Measurements from ENCODE around the gene LDB3. TPM values are rescaled to one million over a fixed set of nuclear protein-coding genes. Genes with fewer than 3 reads are reported as not detected.

The LDB3 gene
- total and polyA plus RNA-seq, 7 experiments from 2014 or later, result 0.13 to 0.32 TPM; not detected in 5

GRCh38 chr10:86681047-86681446 lies 12.7 kb downstream of the LDB3 start:
- DNase-seq (no peak), ATAC-seq (no peak)
- Histone ChIP-seq H3K27ac (ENCODE audit: low read depth, low read length) (no peak overlapping the region), H3K9me3 (ENCODE audit: control insufficient read depth in 2 of 3, low read length in 3 of 3) (no peaks in the 10 kb centered on the region), H3K36me3 (ENCODE audit: control insufficient read depth in 2 of 3, insufficient read depth in 3 of 3, low read length in 3 of 3) (no peaks in the 10 kb centered on the region), H3K27me3 (ENCODE audit: control insufficient read depth in 2 of 2, insufficient read depth in 2 of 2, low read length in 2 of 2) (no peaks in the 10 kb centered on the region), H3K4me3 (ENCODE audit: low read length) (no peak overlapping the region), H3K4me1 (ENCODE audit: control insufficient read depth in 2 of 2, insufficient read depth in 2 of 2, low read length in 2 of 2) (no peaks in the 10 kb centered on the region)
- peaks cover 0 to 4% (median 0%) of the 10 kb centered on the region in 5 donors for H3K27me3 Mint-ChIP-seq
- intact Hi-C loops (cut with micrococcal nuclease), result no loop called here
- H3K9me3 Mint-ChIP-seq, result no peaks in the 10 kb centered on the region
- H3K27ac Mint-ChIP-seq, result no peak overlapping the region
- ChIA-PET POLR2A (no interaction called here), CTCF (no interaction called here)
- no peak overlapping the region for H3K4me3 Mint-ChIP-seq
- H3K4me1 Mint-ChIP-seq, result no peaks in the 10 kb centered on the region
- H3K36me3 Mint-ChIP-seq, result no peaks in the 10 kb centered on the region

GRCh38 chr10:86681722-86682386 lies 13.5 kb downstream of the LDB3 start:
- Mint-ChIP-seq H3K27ac (no peak overlapping the region), H3K36me3 (no peaks in the 10 kb centered on the region), H3K4me1 (no peaks in the 10 kb centered on the region), H3K4me3 (no peak overlapping the region), H3K27me3 (peaks cover 0 to 4% (median 0%) of the 10 kb centered on the region in 5 donors), H3K9me3 (no peaks in the 10 kb centered on the region)
- Histone ChIP-seq H3K27me3 (ENCODE audit: control insufficient read depth in 2 of 2, insufficient read depth in 2 of 2, low read length in 2 of 2) (no peaks in the 10 kb centered on the region), H3K4me1 (ENCODE audit: control insufficient read depth in 2 of 2, insufficient read depth in 2 of 2, low read length in 2 of 2) (no peaks in the 10 kb centered on the region), H3K9me3 (ENCODE audit: control insufficient read depth in 2 of 3, low read length in 3 of 3) (no peaks in the 10 kb centered on the region), H3K4me3 (ENCODE audit: low read length) (no peak overlapping the region), H3K36me3 (ENCODE audit: control insufficient read depth in 2 of 3, insufficient read depth in 3 of 3, low read length in 3 of 3) (no peaks in the 10 kb centered on the region), H3K27ac (ENCODE audit: low read depth, low read length) (no peak overlapping the region)
- ChIA-PET CTCF (no interaction called here), POLR2A (no interaction called here)
- DNase-seq (no peak), ATAC-seq (no peak)
- intact Hi-C loops (cut with micrococcal nuclease), result no loop called here

- ChIA-PET CTCF (interaction anchor here (0.6 kb wide), 1 partner anchor 1192 kb away, joined by 3 read pairs; no protein-coding TSS in a partner anchor), POLR2A (no interaction called here)
- no peaks in the 10 kb centered on the region for H3K9me3 ChIP-seq (ENCODE audit: control insufficient read depth in 2 of 3, low read length in 3 of 3)
- no peaks in the 10 kb centered on the region for H3K9me3 Mint-ChIP-seq
- H3K27ac ChIP-seq (ENCODE audit: low read depth, low read length), result no peak overlapping the region
- H3K4me1 ChIP-seq (ENCODE audit: control insufficient read depth in 2 of 2, insufficient read depth in 2 of 2, low read length in 2 of 2), result no peaks in the 10 kb centered on the region
- no peaks in the 10 kb centered on the region for H3K4me1 Mint-ChIP-seq
- DNase-seq (no peak), ATAC-seq (no peak)
- H3K27me3 Mint-ChIP-seq, result peaks cover 0 to 4% (median 0%) of the 10 kb centered on the region in 5 donors
- H3K27me3 ChIP-seq (ENCODE audit: control insufficient read depth in 2 of 2, insufficient read depth in 2 of 2, low read length in 2 of 2), result no peaks in the 10 kb centered on the region
- H3K4me3 ChIP-seq (ENCODE audit: low read length), result no peak overlapping the region
- no peaks in the 10 kb centered on the region for H3K36me3 Mint-ChIP-seq
- H3K4me3 Mint-ChIP-seq, result no peak overlapping the region
- H3K36me3 ChIP-seq (ENCODE audit: control insufficient read depth in 2 of 3, insufficient read depth in 3 of 3, low read length in 3 of 3), result no peaks in the 10 kb centered on the region
- no peak overlapping the region for H3K27ac Mint-ChIP-seq
- intact Hi-C loops (cut with micrococcal nuclease), result no loop called here
Observed at GRCh38 chr10:86682675-86683074, 14.4 kb downstream of the LDB3 start.

GRCh38 chr10:86684331-86685097 lies 16.2 kb downstream of the LDB3 start:
- Mint-ChIP-seq H3K27me3 (peaks cover 0 to 4% (median 0%) of the 10 kb centered on the region in 5 donors), H3K9me3 (no peaks in the 10 kb centered on the region), H3K4me3 (no peak overlapping the region), H3K36me3 (no peaks in the 10 kb centered on the region), H3K27ac (no peak overlapping the region), H3K4me1 (peaks cover 0 to 13% (median 4%) of the 10 kb centered on the region in 7 donors)
- H3K4me1 ChIP-seq (ENCODE audit: control insufficient read depth in 2 of 2, insufficient read depth in 2 of 2, low read length in 2 of 2), result no peaks in the 10 kb centered on the region
- H3K9me3 ChIP-seq (ENCODE audit: control insufficient read depth in 2 of 3, low read length in 3 of 3), result no peaks in the 10 kb centered on the region
- H3K27me3 ChIP-seq (ENCODE audit: control insufficient read depth in 2 of 2, insufficient read depth in 2 of 2, low read length in 2 of 2), result no peaks in the 10 kb centered on the region
- no peak overlapping the region for H3K27ac ChIP-seq (ENCODE audit: low read depth, low read length)
- POLR2A ChIA-PET, result no interaction called here
- DNase-seq (no peak), ATAC-seq (no peak)
- no peaks in the 10 kb centered on the region for H3K36me3 ChIP-seq (ENCODE audit: control insufficient read depth in 2 of 3, insufficient read depth in 3 of 3, low read length in 3 of 3)
- no peak overlapping the region for H3K4me3 ChIP-seq (ENCODE audit: low read length)
- CTCF ChIA-PET, result no interaction called here
- intact Hi-C loops (cut with micrococcal nuclease), result no loop called here

GRCh38 chr10:86685416-86685815 lies 17.1 kb downstream of the LDB3 start:
- Mint-ChIP-seq H3K27ac (no peak overlapping the region), H3K27me3 (peaks cover 0 to 4% (median 0%) of the 10 kb centered on the region in 5 donors), H3K4me1 (peaks cover 0 to 13% (median 4%) of the 10 kb centered on the region in 7 donors), H3K4me3 (no peak overlapping the region), H3K9me3 (no peaks in the 10 kb centered on the region), H3K36me3 (no peaks in the 10 kb centered on the region)
- no peak for ATAC-seq
- Histone ChIP-seq H3K9me3 (ENCODE audit: control insufficient read depth in 2 of 3, low read length in 3 of 3) (no peaks in the 10 kb centered on the region), H3K4me1 (ENCODE audit: control insufficient read depth in 2 of 2, insufficient read depth in 2 of 2, low read length in 2 of 2) (no peaks in the 10 kb centered on the region), H3K4me3 (ENCODE audit: low read length) (no peak overlapping the region), H3K27ac (ENCODE audit: low read depth, low read length) (no peak overlapping the region), H3K27me3 (ENCODE audit: control insufficient read depth in 2 of 2, insufficient read depth in 2 of 2, low read length in 2 of 2) (no peaks in the 10 kb centered on the region), H3K36me3 (ENCODE audit: control insufficient read depth in 2 of 3, insufficient read depth in 3 of 3, low read length in 3 of 3) (no peaks in the 10 kb centered on the region)
- DNase-seq, result no peak
- intact Hi-C loops (cut with micrococcal nuclease), result no loop called here
- CTCF ChIA-PET, result no interaction called here
- POLR2A ChIA-PET, result no interaction called here

- Histone ChIP-seq H3K27me3 (ENCODE audit: control insufficient read depth in 2 of 2, insufficient read depth in 2 of 2, low read length in 2 of 2) (no peaks in the 10 kb centered on the region), H3K9me3 (ENCODE audit: control insufficient read depth in 2 of 3, low read length in 3 of 3) (no peaks in the 10 kb centered on the region), H3K4me1 (ENCODE audit: control insufficient read depth in 2 of 2, insufficient read depth in 2 of 2, low read length in 2 of 2) (no peaks in the 10 kb centered on the region), H3K4me3 (ENCODE audit: low read length) (no peak overlapping the region), H3K36me3 (ENCODE audit: control insufficient read depth in 2 of 3, insufficient read depth in 3 of 3, low read length in 3 of 3) (no peaks in the 10 kb centered on the region), H3K27ac (ENCODE audit: low read depth, low read length) (no peak overlapping the region)
- Mint-ChIP-seq H3K4me3 (no peak overlapping the region), H3K36me3 (no peaks in the 10 kb centered on the region), H3K4me1 (peaks cover 0 to 13% (median 4%) of the 10 kb centered on the region in 7 donors), H3K27me3 (peaks cover 0 to 4% (median 0%) of the 10 kb centered on the region in 5 donors), H3K9me3 (no peaks in the 10 kb centered on the region), H3K27ac (no peak overlapping the region)
- ChIA-PET POLR2A (no interaction called here), CTCF (no interaction called here)
- intact Hi-C loops (cut with micrococcal nuclease), result no loop called here
- ATAC-seq, result no peak
- no peak for DNase-seq
Observed at GRCh38 chr10:86685893-86686632, 17.8 kb downstream of the LDB3 start.
